ENCODE data around the gene SEPTIN5.
"Not testable (repeated sequence)": the region's sequence is repeated elsewhere in the genome, so short reads cannot be mapped to it uniquely, and the experiment has no call there.

Gene SEPTIN5

GRCh38 chr22:19719488-19720021, 5.3 kb downstream of the SEPTIN5 start:
- peak overlapping the region; percentile 57 for H3K4me3 Mint-ChIP-seq
- no peaks in the 10 kb centered on the region for H3K36me3 Mint-ChIP-seq (ENCODE audit: low read depth)
- peaks cover 6% of the 10 kb centered on the region for H3K4me1 Mint-ChIP-seq (ENCODE audit: low read depth)
- H3K9me3 Mint-ChIP-seq, result no peaks in the 10 kb centered on the region
- no peak overlapping the region for H3K27ac Mint-ChIP-seq
- H3K27me3 Mint-ChIP-seq (ENCODE audit: low read depth), result peaks cover 45% of the 10 kb centered on the region

GRCh38 chr22:19720150-19720827, 6.0 kb downstream of the SEPTIN5 start:
- Mint-ChIP-seq H3K4me3 (no peak overlapping the region), H3K9me3 (no peaks in the 10 kb centered on the region), H3K4me1 (ENCODE audit: low read depth) (peaks cover 8% of the 10 kb centered on the region), H3K27ac (no peak overlapping the region), H3K36me3 (ENCODE audit: low read depth) (no peaks in the 10 kb centered on the region), H3K27me3 (ENCODE audit: low read depth) (peaks cover 49% of the 10 kb centered on the region)

GRCh38 chr22:19720999-19721329, 6.7 kb downstream of the SEPTIN5 start:
- Mint-ChIP-seq H3K4me3 (no peak overlapping the region), H3K36me3 (ENCODE audit: low read depth) (no peaks in the 10 kb centered on the region), H3K27ac (no peak overlapping the region), H3K4me1 (ENCODE audit: low read depth) (peaks cover 8% of the 10 kb centered on the region), H3K27me3 (ENCODE audit: low read depth) (peaks cover 52% of the 10 kb centered on the region), H3K9me3 (no peaks in the 10 kb centered on the region)

DNA sequence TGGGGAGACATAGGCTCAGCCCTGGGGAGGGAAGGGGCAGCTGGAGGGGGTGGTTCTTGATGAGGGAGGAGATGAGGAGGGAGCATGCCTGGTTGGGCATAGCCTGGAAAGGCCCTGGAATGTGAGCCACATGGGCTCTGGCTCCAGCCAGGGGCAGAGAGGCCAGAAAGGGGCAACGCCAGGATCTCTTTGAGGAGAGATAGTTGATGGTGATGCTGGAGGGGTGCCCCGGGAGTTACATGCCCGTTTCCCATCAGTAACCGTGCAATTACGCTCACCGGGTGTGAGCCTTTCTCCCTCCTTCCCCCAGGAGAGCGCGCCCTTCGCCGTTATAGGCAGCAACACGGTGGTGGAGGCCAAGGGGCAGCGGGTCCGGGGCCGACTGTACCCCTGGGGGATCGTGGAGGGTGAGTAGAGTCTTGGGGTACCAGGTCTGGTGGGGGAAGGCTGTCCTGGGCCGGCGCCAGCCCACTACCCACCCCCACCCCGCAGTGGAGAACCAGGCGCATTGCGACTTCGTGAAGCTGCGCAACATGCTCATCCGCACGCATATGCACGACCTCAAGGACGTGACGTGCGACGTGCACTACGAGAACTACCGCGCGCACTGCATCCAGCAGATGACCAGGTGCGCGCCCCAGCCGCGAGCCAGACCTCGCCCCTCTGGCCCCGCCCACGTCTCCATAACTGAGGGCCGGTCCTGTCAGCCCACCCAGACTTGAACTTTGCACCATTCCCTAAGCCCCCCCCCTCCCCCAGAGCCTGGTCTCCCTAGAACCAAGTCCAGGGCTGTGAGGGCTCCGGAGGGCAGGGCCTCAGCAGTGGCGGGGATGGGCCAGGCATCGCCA, 7.3 kb downstream of the SEPTIN5 start:
- no peaks in the 10 kb centered on the region for H3K9me3 Mint-ChIP-seq
- H3K27ac Mint-ChIP-seq, result no peak overlapping the region
- H3K4me3 Mint-ChIP-seq, result no peak overlapping the region
- no peaks in the 10 kb centered on the region for H3K36me3 Mint-ChIP-seq (ENCODE audit: low read depth)
- H3K27me3 Mint-ChIP-seq (ENCODE audit: low read depth), result peaks cover 52% of the 10 kb centered on the region
- H3K4me1 Mint-ChIP-seq (ENCODE audit: low read depth), result peaks cover 8% of the 10 kb centered on the region

DNA sequence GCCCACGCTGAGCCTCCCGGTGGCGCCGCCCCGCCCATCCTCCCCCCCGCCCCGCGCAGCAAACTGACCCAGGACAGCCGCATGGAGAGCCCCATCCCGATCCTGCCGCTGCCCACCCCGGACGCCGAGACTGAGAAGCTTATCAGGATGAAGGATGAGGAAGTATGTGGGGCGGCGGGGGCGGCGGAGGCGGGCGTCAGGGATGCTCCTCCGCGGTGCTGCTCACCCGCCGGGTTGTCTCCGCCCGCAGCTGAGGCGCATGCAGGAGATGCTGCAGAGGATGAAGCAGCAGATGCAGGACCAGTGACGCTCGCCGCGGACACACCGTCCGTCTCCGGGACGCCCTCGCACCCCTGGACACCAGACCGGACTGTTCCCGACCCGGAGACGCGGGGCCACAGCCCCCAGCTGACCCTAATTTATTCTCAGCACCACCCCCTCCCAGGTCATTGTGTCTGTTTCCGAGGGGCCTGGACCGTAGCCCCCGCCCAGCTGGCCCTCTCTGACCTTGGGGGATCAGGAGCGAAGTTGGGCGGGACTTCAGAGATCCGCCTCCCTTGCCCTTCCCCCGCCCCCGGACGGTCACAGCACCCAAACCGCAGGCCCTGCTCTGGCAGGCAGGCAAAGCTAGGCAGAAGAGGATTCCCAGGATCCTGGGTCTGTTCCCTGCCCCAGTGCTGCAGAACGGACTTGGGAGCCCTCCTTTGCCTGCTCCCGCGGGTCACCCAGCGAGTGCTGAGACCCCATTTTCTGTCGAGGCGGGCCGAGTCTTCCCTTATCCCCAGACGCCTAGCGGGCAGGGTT, 8.1 kb downstream of the SEPTIN5 start:
- no peak overlapping the region for H3K4me3 Mint-ChIP-seq
- H3K27ac Mint-ChIP-seq, result no peak overlapping the region
- H3K27me3 Mint-ChIP-seq (ENCODE audit: low read depth), result peaks cover 52% of the 10 kb centered on the region
- no peaks in the 10 kb centered on the region for H3K9me3 Mint-ChIP-seq
- H3K4me1 Mint-ChIP-seq (ENCODE audit: low read depth), result peaks cover 8% of the 10 kb centered on the region
- H3K36me3 Mint-ChIP-seq (ENCODE audit: low read depth), result no peaks in the 10 kb centered on the region

- Mint-ChIP-seq H3K4me3 (no peak overlapping the region), H3K9me3 (no peaks in the 10 kb centered on the region), H3K36me3 (ENCODE audit: low read depth) (no peaks in the 10 kb centered on the region), H3K4me1 (ENCODE audit: low read depth) (peaks cover 5% of the 10 kb centered on the region), H3K27me3 (ENCODE audit: low read depth) (peaks cover 52% of the 10 kb centered on the region), H3K27ac (no peak overlapping the region)
These were observed 8.6 kb downstream of the SEPTIN5 start for GRCh38 chr22:19722982-19723231.

DNA sequence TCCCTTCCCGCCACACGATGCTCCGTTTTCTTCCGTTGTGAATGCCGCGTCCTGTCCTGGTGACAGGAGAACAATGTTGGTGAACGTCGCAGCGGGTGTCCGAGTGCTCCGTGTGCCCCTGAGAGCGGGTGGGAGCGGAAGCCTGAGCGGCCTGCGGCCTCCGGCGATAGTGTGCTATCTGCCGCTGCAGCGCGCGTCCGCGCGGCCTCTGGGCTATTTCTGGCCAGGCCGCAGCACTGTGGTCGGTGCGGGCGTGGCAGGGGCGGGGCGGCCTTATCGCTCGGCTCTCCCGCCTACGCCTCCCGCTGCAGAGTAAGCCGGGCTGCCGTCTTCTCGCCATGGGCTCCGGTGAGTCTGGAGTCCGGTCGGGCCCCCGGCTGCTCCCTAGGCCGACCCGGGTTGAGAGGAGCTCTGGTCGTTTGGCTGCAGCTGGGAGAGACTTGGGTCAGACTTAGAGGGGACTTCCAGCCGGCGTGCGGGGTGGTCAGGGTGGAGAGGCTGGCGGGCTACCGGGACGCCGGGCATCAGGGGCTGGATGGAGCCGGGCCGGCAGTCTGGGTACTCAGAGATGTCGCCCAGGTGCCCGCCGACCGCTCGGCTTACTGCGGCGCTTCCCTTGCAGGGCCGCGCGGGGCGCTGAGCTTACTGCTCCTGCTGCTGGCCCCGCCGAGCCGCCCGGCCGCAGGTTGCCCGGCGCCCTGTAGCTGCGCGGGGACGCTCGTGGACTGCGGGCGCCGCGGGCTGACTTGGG, 9.1 kb downstream of the SEPTIN5 start, which contains the start of gene GP1BB:
TSS of gene GP1BB (plus strand) at position 308 of the 751 bp plus-strand sequence. CDS start at position 339, 31 bp downstream.
- H3K9me3 Mint-ChIP-seq, result no peaks in the 10 kb centered on the region
- peaks cover 52% of the 10 kb centered on the region for H3K27me3 Mint-ChIP-seq (ENCODE audit: low read depth)
- H3K36me3 Mint-ChIP-seq (ENCODE audit: low read depth), result no peaks in the 10 kb centered on the region
- no peak within 1 kb of the TSS for H3K27ac Mint-ChIP-seq
- H3K4me3 Mint-ChIP-seq, result no peak within 1 kb of the TSS
- H3K4me1 Mint-ChIP-seq (ENCODE audit: low read depth), result peaks cover 5% of the 10 kb centered on the region

DNA sequence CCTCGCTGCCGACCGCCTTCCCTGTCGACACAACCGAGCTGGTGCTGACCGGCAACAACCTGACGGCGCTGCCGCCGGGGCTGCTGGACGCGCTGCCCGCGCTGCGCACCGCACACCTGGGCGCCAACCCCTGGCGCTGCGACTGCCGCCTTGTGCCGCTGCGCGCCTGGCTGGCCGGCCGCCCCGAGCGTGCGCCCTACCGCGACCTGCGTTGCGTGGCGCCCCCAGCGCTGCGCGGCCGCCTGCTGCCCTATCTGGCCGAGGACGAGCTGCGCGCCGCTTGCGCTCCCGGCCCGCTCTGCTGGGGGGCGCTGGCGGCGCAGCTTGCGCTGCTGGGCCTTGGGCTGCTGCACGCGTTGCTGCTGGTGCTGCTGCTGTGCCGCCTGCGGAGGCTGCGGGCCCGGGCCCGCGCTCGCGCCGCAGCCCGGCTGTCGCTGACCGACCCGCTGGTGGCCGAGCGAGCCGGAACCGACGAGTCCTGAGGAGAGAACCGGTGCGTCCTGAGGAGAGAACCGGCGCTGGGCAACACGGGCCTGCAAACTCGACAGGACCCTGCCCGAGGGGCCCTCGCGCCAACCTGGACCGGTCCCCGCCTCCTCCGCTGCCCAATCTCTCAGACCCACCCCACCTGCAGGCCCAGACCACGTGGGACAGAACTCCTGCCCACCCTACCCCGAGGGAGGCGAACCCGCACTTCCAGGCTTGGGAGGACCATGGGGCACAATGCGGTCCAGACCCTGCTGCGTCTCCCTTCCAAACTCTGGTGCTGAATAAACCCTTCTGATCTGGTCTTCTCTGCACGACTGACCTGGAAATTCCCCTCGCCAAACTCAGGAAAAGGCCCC, 9.9 kb downstream of the SEPTIN5 start:
- H3K27me3 Mint-ChIP-seq (ENCODE audit: low read depth), result peaks cover 50% of the 10 kb centered on the region

DNA sequence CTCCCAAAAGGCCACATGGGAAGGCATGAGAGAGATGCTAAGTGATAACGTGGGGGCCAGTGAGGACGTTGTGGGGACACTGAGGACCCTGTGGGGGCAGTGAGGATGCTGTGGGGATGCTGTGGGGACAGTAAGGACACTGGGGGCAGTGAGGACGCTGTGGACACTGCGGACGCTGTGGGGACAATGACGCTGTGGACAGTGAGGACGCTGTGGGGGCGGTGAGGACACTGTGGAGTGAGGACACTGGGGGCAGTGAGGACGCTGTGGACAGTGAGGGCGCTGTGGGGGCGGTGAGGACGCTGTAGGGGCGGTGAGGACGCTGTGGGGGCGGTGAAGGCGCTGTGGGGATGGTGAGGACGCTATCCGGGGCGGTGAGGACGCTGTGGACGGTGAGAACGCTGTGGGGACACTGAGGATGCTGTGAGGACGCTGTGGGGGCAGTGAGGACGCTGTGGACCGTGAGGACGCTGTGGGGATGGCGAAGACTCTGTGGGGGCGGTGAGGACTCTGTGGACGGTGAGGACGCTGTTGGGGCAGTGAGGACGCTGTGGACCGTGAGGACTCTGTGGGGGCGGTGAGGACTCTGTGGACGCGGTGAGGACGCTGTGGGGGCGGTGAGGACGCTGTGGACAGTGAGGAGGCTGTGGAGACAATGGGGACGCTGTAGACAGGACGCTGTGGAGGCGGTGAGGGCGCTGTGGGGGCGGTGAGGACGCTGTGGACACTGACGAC, 10.8 kb downstream of the SEPTIN5 start:
- H3K27ac Mint-ChIP-seq, result no peak overlapping the region
- no peaks in the 10 kb centered on the region for H3K9me3 Mint-ChIP-seq
- H3K36me3 Mint-ChIP-seq (ENCODE audit: low read depth), result no peaks in the 10 kb centered on the region
- no peak overlapping the region for H3K4me3 Mint-ChIP-seq
- peaks cover 3% of the 10 kb centered on the region for H3K4me1 Mint-ChIP-seq (ENCODE audit: low read depth)
- peaks cover 42% of the 10 kb centered on the region for H3K27me3 Mint-ChIP-seq (ENCODE audit: low read depth)

More for the DNA sequence above, 9.9 kb downstream of the SEPTIN5 start:
- Mint-ChIP-seq H3K4me1 (ENCODE audit: low read depth) (peaks cover 5% of the 10 kb centered on the region), H3K4me3 (peak overlapping the region; percentile 28), H3K36me3 (ENCODE audit: low read depth) (no peaks in the 10 kb centered on the region), H3K27ac (peak overlapping the region; percentile 52), H3K9me3 (no peaks in the 10 kb centered on the region)

- not testable (repeated sequence) for H3K4me3 Mint-ChIP-seq; H3K9me3 Mint-ChIP-seq; H3K36me3 Mint-ChIP-seq (ENCODE audit: low read depth); H3K4me1 Mint-ChIP-seq (ENCODE audit: low read depth); H3K27ac Mint-ChIP-seq
- peaks cover 30% of the 10 kb centered on the region for H3K27me3 Mint-ChIP-seq (ENCODE audit: low read depth)
These were observed 11.9 kb downstream of the SEPTIN5 start for GRCh38 chr22:19726064-19726788.

- no peaks in the 10 kb centered on the region for H3K9me3 Mint-ChIP-seq
- H3K4me1 Mint-ChIP-seq (ENCODE audit: low read depth), result peaks cover 4% of the 10 kb centered on the region
- H3K27me3 Mint-ChIP-seq (ENCODE audit: low read depth), result peaks cover 27% of the 10 kb centered on the region
- no peaks in the 10 kb centered on the region for H3K36me3 Mint-ChIP-seq (ENCODE audit: low read depth)
- no peak overlapping the region for H3K4me3 Mint-ChIP-seq
- no peak overlapping the region for H3K27ac Mint-ChIP-seq
These were observed 13.2 kb downstream of the SEPTIN5 start for GRCh38 chr22:19727310-19728150.

GRCh38 chr22:19728271-19728670, 14.0 kb downstream of the SEPTIN5 start:
- H3K9me3 Mint-ChIP-seq, result no peaks in the 10 kb centered on the region
- no peak overlapping the region for H3K27ac Mint-ChIP-seq
- H3K4me1 Mint-ChIP-seq (ENCODE audit: low read depth), result peaks cover 4% of the 10 kb centered on the region
- H3K27me3 Mint-ChIP-seq (ENCODE audit: low read depth), result peaks cover 20% of the 10 kb centered on the region
- no peaks in the 10 kb centered on the region for H3K36me3 Mint-ChIP-seq (ENCODE audit: low read depth)
- no peak overlapping the region for H3K4me3 Mint-ChIP-seq

Measured in T-helper 1 cell treated with Interleukin-12 subunit alpha and Interleukin-12 subunit beta and Interleukin-4 antibody, amounts not matched to agents 30 μg/mL and 1 μg/mL, for 36 hours (primary cell).